GM18511 (cell line): ENCODE data around the gene KRT14.
"Not testable (repeated sequence)": the region's sequence is repeated elsewhere in the genome, so short reads cannot be mapped to it uniquely, and the experiment has no call there.

ENCODE experiments used
- ATAC-seq: cut with Tn5 transposase; IDR thresholded peaks from one replicate; pipeline ENCODE4 v1.9.1; 2021; ENCODE audit warnings: mild to moderate bottlenecking, moderate library complexity; ENCODE audit not compliant: unreplicated experiment

The KRT14 gene

GRCh38 chr17:41586863-41587495, at the start of gene KRT14:
Gene KRT14, minus strand, starts transcription at chr17:41586895. Its CDS starts 61 bp downstream, at chr17:41586834.
- no peak for ATAC-seq

- no peak for ATAC-seq
Observed at GRCh38 chr17:41635121-41636097, 48.7 kb upstream of the KRT14 start.

- no peak for ATAC-seq
Observed at GRCh38 chr17:41634639-41635038, 47.9 kb upstream of the KRT14 start.

- no peak for ATAC-seq
Observed at GRCh38 chr17:41633556-41634199, 47.0 kb upstream of the KRT14 start.

- no peak for ATAC-seq
Observed at GRCh38 chr17:41632482-41633105, 45.9 kb upstream of the KRT14 start.

GRCh38 chr17:41631898-41632285, 45.2 kb upstream of the KRT14 start:
- ATAC-seq = no peak

- ATAC-seq = no peak
Observed at GRCh38 chr17:41631025-41631897, 44.6 kb upstream of the KRT14 start.

GRCh38 chr17:41629826-41630670, 43.4 kb upstream of the KRT14 start:
- no peak for ATAC-seq

- ATAC-seq = no peak
Observed at GRCh38 chr17:41629316-41629715, 42.6 kb upstream of the KRT14 start.

GRCh38 chr17:41628621-41629255, 42.0 kb upstream of the KRT14 start:
- not testable (repeated sequence) for ATAC-seq

- not testable (repeated sequence) for ATAC-seq
Observed at GRCh38 chr17:41628073-41628370, 41.3 kb upstream of the KRT14 start.

GRCh38 chr17:41627316-41628072, 40.8 kb upstream of the KRT14 start:
- no peak for ATAC-seq

- ATAC-seq = not testable (repeated sequence)
Observed at GRCh38 chr17:41626914-41627295, 40.2 kb upstream of the KRT14 start.

GRCh38 chr17:41626028-41626913, 39.6 kb upstream of the KRT14 start:
- not testable (repeated sequence) for ATAC-seq

- ATAC-seq = no peak
Observed at GRCh38 chr17:41625602-41626001, 38.9 kb upstream of the KRT14 start.

GRCh38 chr17:41624208-41625101, 37.8 kb upstream of the KRT14 start, which contains the start of gene KRT17:
Gene KRT17, minus strand, starts transcription at chr17:41624575. Its CDS starts 66 bp downstream, at chr17:41624509.
- no peak for ATAC-seq
